CD4-positive, alpha-beta T cell (primary cell): ENCODE results near the gene CDYL. TPM values are rescaled to one million over a fixed set of nuclear protein-coding genes. Genes with fewer than 3 reads are reported as not detected.

ENCODE experiments used
- ATAC-seq: fragments of 200-7000 bp; cut with Tn5 transposase; one replicate; pipeline ENCODE4 v1.10.0; 2022; ENCODE audit warnings: mild to moderate bottlenecking; ENCODE audit not compliant: poor library complexity
- CTCF ChIA-PET: fragments of 350-600 bp; sonication (Branson Sonifier 250); formaldehyde crosslinking; loops from one replicate; lab custom pipeline; 2021; ENCODE audit warnings: antibody characterized with exemption, inconsistent platforms; lab: Charles Lee
- POLR2A ChIA-PET: fragments of 350-600 bp; sonication (Branson Sonifier 250); formaldehyde crosslinking; loops from one replicate; lab custom pipeline; 2021; ENCODE audit warnings: antibody characterized with exemption, inconsistent platforms; lab: Charles Lee
- DNase-seq, 14 experiments: peaks; one replicate each; pipeline ENCODE4 v3.0.0-alpha.2; 2013 to 2020; ENCODE audit warnings: mixed read lengths in 2 of 14
- H3K27ac ChIP-seq, 2 donors: one replicate each; pipeline versions ENCODE4 v1.5.1 to v1.7.0; 2013; ENCODE audit warnings: low read length in 2 of 2, low read depth in 1 of 2, mild to moderate bottlenecking in 1 of 2
- H3K27me3 ChIP-seq, 2 experiments: 1 replicate in 1 of 2; 2 replicates in 1 of 2; pipeline versions ENCODE4 v1.6.1 to v1.7.0; 2013; ENCODE audit warnings: low read length in 2 of 2, control low read depth in 1 of 2, mild to moderate bottlenecking in 1 of 2, moderate library complexity in 1 of 2; ENCODE audit not compliant: insufficient read depth in 2 of 2, control insufficient read depth in 1 of 2
- H3K36me3 ChIP-seq: one replicate; pipeline ENCODE4 v1.6.1; 2013; ENCODE audit warnings: low read length, control low read depth; ENCODE audit not compliant: insufficient read depth
- H3K4me1 ChIP-seq: one replicate; pipeline ENCODE4 v1.6.1; 2013; ENCODE audit warnings: low read length, control low read depth; ENCODE audit not compliant: insufficient read depth
- H3K4me3 ChIP-seq: one replicate; pipeline ENCODE4 v1.5.1; 2013; ENCODE audit warnings: mild to moderate bottlenecking, low read length, moderate library complexity
- H3K9me3 ChIP-seq, 2 experiments: 1 replicate in 1 of 2; 2 replicates in 1 of 2; pipeline versions ENCODE4 v1.6.1 to v1.7.0; 2013; ENCODE audit warnings: low read length in 2 of 2, mild to moderate bottlenecking in 2 of 2, control low read depth in 1 of 2, moderate library complexity in 1 of 2; ENCODE audit not compliant: control insufficient read depth in 1 of 2, insufficient read depth in 1 of 2
- H3K27ac Mint-ChIP-seq: one replicate; pipeline ENCODE4 v1.8.0; 2020; ENCODE audit warnings: mixed read lengths
- H3K27me3 Mint-ChIP-seq: one replicate; pipeline ENCODE4 v1.8.0; 2021; ENCODE audit warnings: mixed read lengths
- H3K36me3 Mint-ChIP-seq: one replicate; pipeline ENCODE4 v1.8.0; 2021; ENCODE audit warnings: low read depth, mixed read lengths
- H3K4me1 Mint-ChIP-seq: one replicate; pipeline ENCODE4 v1.8.0; 2021; ENCODE audit warnings: low read depth, mixed read lengths
- H3K4me3 Mint-ChIP-seq: one replicate; pipeline ENCODE4 v1.8.0; 2020; ENCODE audit warnings: mild to moderate bottlenecking, mixed read lengths
- H3K9me3 Mint-ChIP-seq: one replicate; pipeline ENCODE4 v1.8.0; 2020; ENCODE audit warnings: mixed read lengths
- CTCF ChIP-seq: fragments of 200-600 bp; IDR thresholded peaks from one replicate; pipeline ENCODE4 v1.8.0; 2022; ENCODE audit warnings: antibody characterized with exemption, mild to moderate bottlenecking
- intact Hi-C, 2 experiments: fragments of 100-400 bp; cut with DNase I in 1 of 2; cut with micrococcal nuclease in 1 of 2; formaldehyde crosslinking; loops; one replicate each; pipeline versions ENCODE4 v1.15.1 to v1.9.0; 2023 to 2025; cut with DNase I, micrococcal nuclease
- total RNA-seq, 174 experiments: library from RNA in 2 of 174; stranded (reverse) in 2 of 174; gene quantifications; one replicate each; pipeline ENCODE4 v1.2.3 and lab custom pipeline; 2021 to 2026

Gene CDYL
- total RNA-seq, 2 experiments from 2014 or later = 23.8 to 23.9 TPM

DNA sequence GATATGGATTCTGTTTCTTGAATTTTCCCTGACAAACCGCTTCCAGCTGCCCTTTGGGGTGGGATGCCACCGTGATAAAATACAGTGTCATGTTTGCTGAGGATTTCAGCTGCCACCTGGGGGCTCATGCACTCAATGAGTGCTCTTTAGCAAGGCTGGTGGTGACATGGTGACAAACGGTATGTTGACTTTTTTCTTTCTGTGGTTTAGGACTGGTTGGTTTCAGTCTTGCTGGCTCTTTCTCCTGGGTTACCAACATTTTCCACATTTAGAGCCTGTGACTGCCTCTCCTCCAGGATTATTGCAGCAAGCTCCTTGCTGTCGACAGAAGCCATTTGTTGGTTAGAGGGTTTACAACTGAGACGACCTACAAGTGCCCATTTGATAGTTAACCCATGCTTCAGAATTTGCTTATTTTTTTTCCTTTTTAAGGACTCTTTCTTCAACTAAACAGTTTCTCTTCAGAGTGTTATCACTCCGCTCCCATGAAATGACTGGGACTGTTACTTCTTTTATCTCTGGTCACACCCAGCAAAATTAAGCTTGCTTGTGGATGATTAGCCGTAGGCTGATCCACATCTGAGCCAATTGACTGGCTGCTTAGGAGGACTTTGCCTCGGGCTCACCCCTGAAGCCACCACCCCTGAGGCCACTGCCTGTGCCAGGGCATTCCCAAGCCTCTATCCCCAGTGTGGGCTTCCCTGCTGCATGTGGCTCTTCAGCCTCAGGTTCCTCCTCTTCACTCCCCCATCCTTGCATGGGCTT lies 48.4 kb upstream of the CDYL start:
- TF ChIP-seq CTCF = no peak
- H3K36me3 Mint-ChIP-seq = no peaks in the 10 kb centered on the region
- POLR2A ChIA-PET = no interaction called here
- Histone ChIP-seq H3K27ac (no peak overlapping the region), H3K4me3 (no peak overlapping the region), H3K36me3 (no peaks in the 10 kb centered on the region), H3K27me3 (peaks cover 4% of the 10 kb centered on the region in 2 experiments), H3K4me1 (peaks cover under 1% of the 10 kb centered on the region), H3K9me3 (no peaks in the 10 kb centered on the region)
- no peak for ATAC-seq
- no peak overlapping the region for H3K4me3 Mint-ChIP-seq
- intact Hi-C loops = no loop called here
- H3K9me3 Mint-ChIP-seq = no peaks in the 10 kb centered on the region
- H3K4me1 Mint-ChIP-seq = peaks cover 9% of the 10 kb centered on the region
- no peak overlapping the region for H3K27ac Mint-ChIP-seq
- CTCF ChIA-PET = no interaction called here
- peak in 3 of 14 experiments; percentile 10 to 15 (median 13) for DNase-seq
- peaks cover 33% of the 10 kb centered on the region for H3K27me3 Mint-ChIP-seq

DNA sequence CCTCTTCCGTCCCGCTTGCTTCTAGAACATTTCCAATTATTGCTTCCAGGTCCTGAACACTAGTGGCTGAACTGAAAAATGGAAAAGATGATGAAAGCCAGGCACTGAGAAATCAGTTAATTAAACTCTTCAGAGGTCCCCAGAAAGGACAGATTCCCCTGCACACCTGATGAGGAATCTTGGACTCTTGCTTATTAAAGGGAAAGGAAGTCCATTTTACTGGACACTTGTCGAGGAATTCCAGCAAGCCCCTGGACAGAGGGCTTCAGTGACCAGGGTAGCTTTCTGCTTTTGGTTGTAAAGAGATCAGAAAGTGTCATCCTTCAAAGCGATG lies 47.8 kb upstream of the CDYL start:
- CTCF ChIA-PET = no interaction called here
- intact Hi-C loops = no loop called here

DNA sequence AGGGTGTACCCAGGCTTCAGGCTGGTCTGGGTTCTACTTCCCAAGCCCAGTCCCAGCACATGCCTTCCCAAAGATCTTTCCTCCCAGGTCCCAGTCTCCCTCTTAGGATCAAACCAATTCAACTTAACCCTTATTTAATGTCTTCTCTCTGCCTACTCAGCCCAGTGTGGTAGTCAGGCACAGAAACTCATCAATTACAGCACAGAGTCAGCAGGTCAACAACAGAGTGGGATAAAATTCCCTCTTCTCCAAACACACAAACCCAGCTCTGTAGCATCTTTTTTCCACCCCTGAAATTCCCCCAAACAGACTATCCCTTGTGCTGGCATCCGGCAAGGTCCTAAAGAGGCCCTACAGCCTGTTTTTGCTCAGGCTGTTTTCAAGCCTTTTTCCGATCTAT lies 47.3 kb upstream of the CDYL start:
- intact Hi-C loops = no loop called here
- DNase-seq (no peak), ATAC-seq (no peak)
- Mint-ChIP-seq H3K9me3 (no peaks in the 10 kb centered on the region), H3K4me1 (peaks cover 9% of the 10 kb centered on the region), H3K36me3 (no peaks in the 10 kb centered on the region), H3K27ac (no peak overlapping the region), H3K27me3 (peaks cover 25% of the 10 kb centered on the region), H3K4me3 (no peak overlapping the region)
- H3K4me1 ChIP-seq = peaks cover 2% of the 10 kb centered on the region
- H3K9me3 ChIP-seq = no peaks in the 10 kb centered on the region
- no peak overlapping the region for H3K4me3 ChIP-seq
- no peak overlapping the region for H3K27ac ChIP-seq
- no peak for TF ChIP-seq CTCF
- ChIA-PET CTCF (no interaction called here), POLR2A (no interaction called here)
- H3K27me3 ChIP-seq = peaks cover 3 to 4% of the 10 kb centered on the region in 2 experiments
- H3K36me3 ChIP-seq = no peaks in the 10 kb centered on the region

More for the DNA sequence above, 47.8 kb upstream of the CDYL start:
- no peak overlapping the region for H3K4me3 ChIP-seq
- TF ChIP-seq CTCF = no peak
- Mint-ChIP-seq H3K27ac (no peak overlapping the region), H3K4me1 (peaks cover 9% of the 10 kb centered on the region), H3K27me3 (peaks cover 29% of the 10 kb centered on the region), H3K36me3 (no peaks in the 10 kb centered on the region), H3K9me3 (no peaks in the 10 kb centered on the region), H3K4me3 (no peak overlapping the region)
- ATAC-seq (no peak), DNase-seq (no peak)
- H3K27me3 ChIP-seq = peaks cover 4% of the 10 kb centered on the region in 2 experiments
- H3K4me1 ChIP-seq = peaks cover 2% of the 10 kb centered on the region
- H3K36me3 ChIP-seq = no peaks in the 10 kb centered on the region
- H3K9me3 ChIP-seq = no peaks in the 10 kb centered on the region
- POLR2A ChIA-PET = no interaction called here
- H3K27ac ChIP-seq = no peak overlapping the region
